GM12873 (cell line): Measurements from ENCODE around the gene VPS26B.

Source experiments
- CTCF ChIP-seq: IDR thresholded peaks from 2 replicates; pipeline ENCODE4 v1.5.1; 2012; ENCODE audit warnings: low read depth, mild to moderate bottlenecking, moderate library complexity, low read length, control low read depth; ENCODE audit not compliant: insufficient read depth; ENCODE audit errors: missing control alignments

VPS26B gene

GRCh38 chr11:134288486-134288885 is 64.0 kb downstream of the VPS26B start:
- no peak for TF ChIP-seq CTCF

- TF ChIP-seq CTCF: no peak
Observed at GRCh38 chr11:134289167-134289566, 64.7 kb downstream of the VPS26B start.

DNA sequence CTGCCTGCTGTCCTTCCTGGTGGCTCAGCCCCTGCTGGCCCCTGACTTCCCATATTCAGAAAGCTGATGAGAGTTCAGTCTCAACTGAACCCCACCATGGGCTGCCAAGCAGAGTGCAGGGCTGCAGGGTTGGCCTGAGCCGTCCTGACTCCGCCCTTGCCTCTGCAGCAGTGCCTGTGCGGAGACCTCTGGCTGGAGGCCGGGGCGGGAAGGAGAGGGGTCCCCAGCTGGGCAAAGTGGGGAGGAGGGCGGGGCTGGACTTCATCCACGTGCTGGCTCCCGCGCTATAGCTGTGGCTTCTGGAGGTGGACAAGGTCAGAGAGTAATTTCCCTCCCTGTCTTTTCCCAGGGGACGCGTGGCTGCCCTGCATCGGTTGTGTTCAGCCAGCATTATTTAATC is 65.3 kb downstream of the VPS26B start:
- no peak for TF ChIP-seq CTCF

GRCh38 chr11:134290646-134291045 is 66.2 kb downstream of the VPS26B start:
- TF ChIP-seq CTCF: no peak

DNA sequence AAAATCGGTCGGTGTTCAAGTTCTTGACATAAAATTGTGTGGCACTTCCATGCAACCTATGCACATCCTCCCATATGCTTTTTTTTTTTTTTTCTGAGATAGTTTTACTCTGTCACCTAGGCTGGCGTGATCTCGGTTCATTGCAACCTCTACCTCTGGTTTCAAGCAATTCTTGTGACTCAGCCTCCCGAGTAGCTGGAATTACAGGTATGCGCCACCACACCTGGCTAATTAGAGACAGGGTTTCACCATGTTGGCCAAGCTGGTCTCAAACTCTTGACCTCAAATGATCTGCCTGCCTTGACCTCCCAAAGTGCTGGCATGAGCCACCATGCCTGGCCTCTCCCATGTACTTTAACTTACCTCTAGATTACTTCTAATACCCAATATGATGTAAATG is 66.7 kb downstream of the VPS26B start:
- TF ChIP-seq CTCF: no peak

GRCh38 chr11:134292661-134293060 is 68.2 kb downstream of the VPS26B start:
- no peak for TF ChIP-seq CTCF

- TF ChIP-seq CTCF: no peak
Observed at GRCh38 chr11:134293119-134294113, 68.9 kb downstream of the VPS26B start.
